Fibroblast of lung (primary cell): Measurements from ENCODE around the gene SYNPR.

Experiments used
- CTCF ChIP-seq, 2 donors: IDR thresholded peaks in 1 of 2; conservative IDR thresholded peaks in 1 of 2; 1 replicate in 1 of 2; 2 replicates in 1 of 2; pipeline ENCODE4 v1.5.1; 2011 to 2012; ENCODE audit warnings: low read length in 2 of 2, control low read depth in 1 of 2, inconsistent platforms in 1 of 2, low read depth in 1 of 2, mild to moderate bottlenecking in 1 of 2
- EZH2 ChIP-seq: IDR thresholded peaks from 2 replicates; pipeline ENCODE4 v1.5.1; 2012; ENCODE audit warnings: low read length, control low read depth, mild to moderate bottlenecking; ENCODE audit errors: missing control alignments

- TF ChIP-seq CTCF (conservative IDR thresholded peaks at IDR 0.05 in 1 of 2, IDR thresholded peaks at IDR 0.05 in 1 of 2; ENCODE audit: low read depth in 1 of 2, low read length in 2 of 2) (no peak), EZH2 (no peak)
These were observed 33.6 kb upstream of the SYNPR start for GRCh38 chr3:63244486-63244885.
